ENCODE measurements around the gene DMRTC1.
"Not testable (repeated sequence)": the region's sequence is repeated elsewhere in the genome, so short reads cannot be mapped to it uniquely, and the experiment has no call there.

GRCh38 chrX:72916096-72916495 is 27.5 kb downstream of the DMRTC1 start:
- not testable (repeated sequence) for TF ChIP-seq CTCF, POLR2A, POLR2AphosphoS5 (IDR thresholded peaks at IDR 0.05)
